ENCODE data around the gene DIP2B. TPM values are rescaled to one million over a fixed set of nuclear protein-coding genes. Genes with fewer than 3 reads are reported as not detected.

Gene DIP2B
- total and polyA plus RNA-seq, 2 donors from 2014 or later: 4.6 to 23.3 TPM

GRCh38 chr12:50676756-50677155 lies 172.0 kb downstream of the DIP2B start:
- TF ChIP-seq, protein P1, sequence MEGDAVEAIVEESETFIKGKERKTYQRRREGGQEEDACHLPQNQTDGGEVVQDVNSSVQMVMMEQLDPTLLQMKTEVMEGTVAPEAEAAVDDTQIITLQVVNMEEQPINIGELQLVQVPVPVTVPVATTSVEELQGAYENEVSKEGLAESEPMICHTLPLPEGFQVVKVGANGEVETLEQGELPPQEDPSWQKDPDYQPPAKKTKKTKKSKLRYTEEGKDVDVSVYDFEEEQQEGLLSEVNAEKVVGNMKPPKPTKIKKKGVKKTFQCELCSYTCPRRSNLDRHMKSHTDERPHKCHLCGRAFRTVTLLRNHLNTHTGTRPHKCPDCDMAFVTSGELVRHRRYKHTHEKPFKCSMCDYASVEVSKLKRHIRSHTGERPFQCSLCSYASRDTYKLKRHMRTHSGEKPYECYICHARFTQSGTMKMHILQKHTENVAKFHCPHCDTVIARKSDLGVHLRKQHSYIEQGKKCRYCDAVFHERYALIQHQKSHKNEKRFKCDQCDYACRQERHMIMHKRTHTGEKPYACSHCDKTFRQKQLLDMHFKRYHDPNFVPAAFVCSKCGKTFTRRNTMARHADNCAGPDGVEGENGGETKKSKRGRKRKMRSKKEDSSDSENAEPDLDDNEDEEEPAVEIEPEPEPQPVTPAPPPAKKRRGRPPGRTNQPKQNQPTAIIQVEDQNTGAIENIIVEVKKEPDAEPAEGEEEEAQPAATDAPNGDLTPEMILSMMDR (IDR thresholded peaks at IDR 0.05; ENCODE audit: borderline replicate concordance, extremely low read depth, insufficient read depth): no peak
- Histone ChIP-seq H3K9me3 (ENCODE audit: control insufficient read depth in 2 of 3, insufficient read depth in 1 of 3, low read length in 3 of 3) (no peaks in the 10 kb centered on the region), H3K4me3 (ENCODE audit: low read length in 3 of 3) (no peak overlapping the region), H3K36me3 (ENCODE audit: control insufficient read depth in 2 of 3, insufficient read depth in 3 of 3, low read length in 3 of 3) (peaks cover 3 to 12% (median 12%) of the 10 kb centered on the region in 3 donors), H3K27me3 (ENCODE audit: control insufficient read depth, insufficient read depth, low read length) (no peaks in the 10 kb centered on the region), H3K9ac (ENCODE audit: low read length in 3 of 3) (no peak overlapping the region), H3K27ac (ENCODE audit: low read depth in 2 of 2, low read length in 2 of 2) (no peak overlapping the region), H3K4me1 (ENCODE audit: control insufficient read depth in 2 of 3, insufficient read depth in 2 of 3, low read depth in 1 of 3, low read length in 3 of 3) (peaks cover 0 to 2% (median 0%) of the 10 kb centered on the region in 3 donors)
- intact Hi-C loops (cut with DNase I): no loop called here
- DNase-seq: no peak
- no peak for FAIRE-seq

DNA sequence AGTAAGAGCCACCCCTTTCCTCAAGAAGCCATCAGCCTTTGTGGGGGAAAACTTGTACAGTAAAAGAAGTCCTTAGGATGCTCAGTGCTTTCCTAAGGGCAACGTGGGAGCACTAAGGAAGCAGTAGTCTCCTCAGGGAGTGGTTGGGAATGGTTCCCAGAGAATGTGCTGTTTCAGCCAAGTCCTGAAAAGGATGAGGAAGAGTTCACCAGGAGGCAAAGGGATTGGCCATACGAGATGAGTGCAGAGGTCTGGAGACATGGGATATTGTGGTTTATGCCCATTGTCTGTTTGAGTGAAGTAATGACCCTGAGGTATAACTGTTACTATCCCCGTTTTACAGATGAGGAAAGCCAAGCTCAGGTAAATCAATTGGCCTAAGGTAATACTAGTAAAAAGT lies 173.1 kb downstream of the DIP2B start:
- FAIRE-seq: no peak
- H3K36me3 ChIP-seq (ENCODE audit: control insufficient read depth in 2 of 3, insufficient read depth in 3 of 3, low read length in 3 of 3): peaks cover 3 to 15% (median 11%) of the 10 kb centered on the region in 3 donors

GRCh38 chr12:50678650-50679365 lies 174.0 kb downstream of the DIP2B start:
- no peak for FAIRE-seq
- H3K9ac ChIP-seq (ENCODE audit: low read length in 3 of 3): no peak overlapping the region
- TF ChIP-seq, protein P1 (IDR thresholded peaks at IDR 0.05; ENCODE audit: borderline replicate concordance, extremely low read depth, insufficient read depth): no peak
- intact Hi-C loops (cut with DNase I): no loop called here
- no peaks in the 10 kb centered on the region for H3K9me3 ChIP-seq (ENCODE audit: control insufficient read depth in 2 of 3, insufficient read depth in 1 of 3, low read length in 3 of 3)
- DNase-seq: no peak
- peaks cover 0 to 2% (median 0%) of the 10 kb centered on the region in 3 donors for H3K4me1 ChIP-seq (ENCODE audit: control insufficient read depth in 2 of 3, insufficient read depth in 2 of 3, low read depth in 1 of 3, low read length in 3 of 3)
- H3K4me3 ChIP-seq (ENCODE audit: low read length in 3 of 3): no peak overlapping the region
- no peak overlapping the region for H3K27ac ChIP-seq (ENCODE audit: low read depth in 2 of 2, low read length in 2 of 2)
- no peaks in the 10 kb centered on the region for H3K27me3 ChIP-seq (ENCODE audit: control insufficient read depth, insufficient read depth, low read length)
- H3K36me3 ChIP-seq (ENCODE audit: control insufficient read depth in 2 of 3, insufficient read depth in 3 of 3, low read length in 3 of 3): peaks cover 3 to 15% (median 11%) of the 10 kb centered on the region in 3 donors

More for the DNA sequence above, 173.1 kb downstream of the DIP2B start:
- no peaks in the 10 kb centered on the region for H3K27me3 ChIP-seq (ENCODE audit: control insufficient read depth, insufficient read depth, low read length)
- no peak overlapping the region for H3K4me3 ChIP-seq (ENCODE audit: low read length in 3 of 3)
- H3K9me3 ChIP-seq (ENCODE audit: control insufficient read depth in 2 of 3, insufficient read depth in 1 of 3, low read length in 3 of 3): no peaks in the 10 kb centered on the region
- intact Hi-C loops (cut with DNase I): no loop called here
- H3K9ac ChIP-seq (ENCODE audit: low read length in 3 of 3): no peak overlapping the region
- H3K4me1 ChIP-seq (ENCODE audit: control insufficient read depth in 2 of 3, insufficient read depth in 2 of 3, low read depth in 1 of 3, low read length in 3 of 3): peaks cover 0 to 2% (median 0%) of the 10 kb centered on the region in 3 donors
- TF ChIP-seq, protein P1 (IDR thresholded peaks at IDR 0.05; ENCODE audit: borderline replicate concordance, extremely low read depth, insufficient read depth): no peak
- DNase-seq: no peak
- no peak overlapping the region for H3K27ac ChIP-seq (ENCODE audit: low read depth in 2 of 2, low read length in 2 of 2)
